ENCODE measurements around the gene ARID1B. TPM values are rescaled to one million over a fixed set of nuclear protein-coding genes. Genes with fewer than 3 reads are reported as not detected.

Gene ARID1B
- total and polyA plus RNA-seq, 2 of the 13 experiments (the other 11 are each of a cell fraction or from before 2014, with no cell fraction given), result 20.1 to 32.6 TPM

DNA sequence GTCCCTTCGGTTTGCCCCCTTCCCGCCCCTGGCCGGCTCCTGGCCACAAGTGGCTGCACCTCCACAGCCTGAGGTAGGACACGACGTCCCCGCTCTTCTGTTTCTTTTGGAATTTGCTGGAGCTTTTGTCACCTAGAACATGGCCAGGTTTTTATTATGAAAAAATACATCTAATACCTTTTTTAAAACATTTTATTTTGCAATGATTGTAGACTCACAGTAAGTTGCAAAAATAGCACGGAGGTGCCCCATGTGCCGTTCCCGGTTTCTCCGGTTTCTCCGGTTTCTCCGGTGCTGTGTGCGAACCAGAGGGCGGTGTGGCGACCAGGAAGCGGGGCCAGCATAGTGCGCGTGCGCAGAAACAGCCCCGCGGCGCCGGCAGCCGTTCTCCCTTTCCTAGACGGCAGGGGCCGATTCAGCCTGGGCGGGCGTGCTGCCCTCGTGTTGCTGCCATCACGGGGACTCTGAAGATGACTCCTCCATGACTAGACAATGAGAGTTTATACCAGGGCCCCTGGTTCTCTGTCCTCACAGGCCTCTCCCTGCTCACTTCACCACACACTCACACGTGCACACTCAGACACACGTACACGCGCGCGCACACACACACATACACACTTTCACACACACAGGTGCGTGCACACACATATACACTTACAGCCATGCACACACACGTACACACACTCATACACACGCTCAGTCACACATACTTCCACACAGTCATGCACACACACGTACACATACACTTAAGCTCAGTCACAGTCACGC is 444.1 kb downstream of the ARID1B start (continued):
- TF ChIP-seq, protein P1, sequence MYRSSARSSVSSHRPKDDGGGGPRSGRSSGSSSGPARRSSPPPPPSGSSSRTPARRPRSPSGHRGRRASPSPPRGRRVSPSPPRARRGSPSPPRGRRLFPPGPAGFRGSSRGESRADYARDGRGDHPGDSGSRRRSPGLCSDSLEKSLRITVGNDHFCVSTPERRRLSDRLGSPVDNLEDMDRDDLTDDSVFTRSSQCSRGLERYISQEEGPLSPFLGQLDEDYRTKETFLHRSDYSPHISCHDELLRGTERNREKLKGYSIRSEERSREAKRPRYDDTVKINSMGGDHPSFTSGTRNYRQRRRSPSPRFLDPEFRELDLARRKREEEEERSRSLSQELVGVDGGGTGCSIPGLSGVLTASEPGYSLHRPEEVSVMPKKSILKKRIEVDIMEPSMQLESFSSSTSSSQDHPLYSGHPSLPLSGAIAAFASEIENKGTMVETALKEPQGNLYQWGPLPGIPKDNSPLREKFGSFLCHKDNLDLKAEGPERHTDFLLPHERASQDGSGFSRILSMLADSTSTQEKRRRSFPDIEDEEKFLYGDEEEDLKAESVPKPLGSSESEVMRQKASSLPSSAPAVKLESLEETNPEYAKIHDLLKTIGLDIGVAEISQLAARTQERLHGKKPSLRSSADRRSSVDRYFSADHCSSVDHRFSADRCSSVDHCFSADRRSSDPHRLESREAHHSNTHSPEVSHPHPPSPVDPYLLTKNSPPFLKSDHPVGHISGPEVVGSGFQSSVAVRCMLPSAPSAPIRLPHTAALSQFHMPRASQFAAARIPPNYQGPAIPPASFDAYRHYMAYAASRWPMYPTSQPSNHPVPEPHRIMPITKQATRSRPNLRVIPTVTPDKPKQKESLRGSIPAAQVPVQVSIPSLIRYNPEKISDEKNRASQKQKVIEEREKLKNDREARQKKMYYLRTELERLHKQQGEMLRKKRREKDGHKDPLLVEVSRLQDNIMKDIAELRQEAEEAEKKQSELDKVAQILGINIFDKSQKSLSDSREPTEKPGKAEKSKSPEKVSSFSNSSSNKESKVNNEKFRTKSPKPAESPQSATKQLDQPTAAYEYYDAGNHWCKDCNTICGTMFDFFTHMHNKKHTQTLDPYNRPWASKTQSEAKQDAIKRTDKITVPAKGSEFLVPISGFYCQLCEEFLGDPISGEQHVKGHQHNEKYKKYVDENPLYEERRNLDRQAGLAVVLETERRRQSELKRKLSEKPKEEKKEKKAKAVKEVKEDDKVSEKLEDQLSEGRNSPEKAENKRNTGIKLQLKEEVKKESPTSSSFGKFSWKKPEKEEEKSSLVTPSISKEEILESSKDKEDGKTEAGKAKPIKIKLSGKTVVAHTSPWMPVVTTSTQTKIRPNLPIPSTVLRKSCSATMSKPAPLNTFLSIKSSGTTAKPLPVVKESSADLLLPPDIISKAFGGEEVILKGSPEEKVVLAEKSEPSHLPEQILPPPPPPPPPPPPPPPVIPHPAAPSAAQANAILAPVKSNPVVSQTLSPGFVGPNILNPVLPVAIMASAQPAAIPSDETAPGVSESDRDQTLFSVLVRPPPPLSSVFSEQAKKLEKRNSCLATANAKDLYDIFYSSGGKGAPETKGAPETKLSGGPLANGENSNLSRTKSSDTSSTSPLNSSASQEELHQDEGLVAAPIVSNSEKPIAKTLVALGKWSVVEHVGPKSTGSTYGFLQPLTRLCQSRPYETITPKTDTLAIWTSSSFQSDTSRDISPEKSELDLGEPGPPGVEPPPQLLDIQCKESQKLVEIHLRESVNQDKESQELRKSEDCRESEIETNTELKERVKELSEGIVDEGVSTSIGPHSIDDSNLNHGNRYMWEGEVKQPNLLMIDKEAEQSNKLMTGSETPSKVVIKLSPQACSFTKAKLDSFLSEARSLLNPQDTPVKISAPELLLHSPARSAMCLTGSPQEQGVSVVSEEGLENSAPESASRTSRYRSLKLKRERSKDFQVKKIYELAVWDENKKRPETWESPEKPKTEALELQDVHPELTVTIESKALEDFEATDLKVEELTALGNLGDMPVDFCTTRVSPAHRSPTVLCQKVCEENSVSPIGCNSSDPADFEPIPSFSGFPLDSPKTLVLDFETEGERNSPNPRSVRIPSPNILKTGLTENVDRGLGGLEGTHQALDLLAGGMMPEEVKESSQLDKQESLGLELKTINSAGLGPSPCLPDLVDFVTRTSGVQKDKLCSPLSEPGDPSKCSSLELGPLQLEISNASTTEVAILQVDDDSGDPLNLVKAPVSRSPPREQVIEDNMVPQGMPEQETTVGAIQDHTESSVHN (CRISPR knock-in tag; IDR thresholded peaks at IDR 0.05), result 0 out of 2 replicates have a peak, but pooled peaks have one; percentile 28
- TF ChIP-seq SNAI1 (CRISPR knock-in tag; IDR thresholded peaks at IDR 0.05; ENCODE audit: borderline replicate concordance) (no peak), HDAC2 (CRISPR knock-in tag; IDR thresholded peaks at IDR 0.05) (peak; percentile 42; the same call in 1 of the 2 replicates), BRD4 (CRISPR knock-in tag; IDR thresholded peaks at IDR 0.05) (no peak), ZNF816 (CRISPR knock-in tag; IDR thresholded peaks at IDR 0.05; ENCODE audit: borderline replicate concordance) (no peak), ZNF3 (CRISPR knock-in tag; IDR thresholded peaks at IDR 0.05) (no peak), FOXM1 (CRISPR knock-in tag; IDR thresholded peaks at IDR 0.05) (no peak), NR2F1 (CRISPR knock-in tag; IDR thresholded peaks at IDR 0.05) (no peak), MAF1 (CRISPR knock-in tag; IDR thresholded peaks at IDR 0.05; ENCODE audit: borderline replicate concordance) (no peak), ZNF766 (CRISPR knock-in tag; IDR thresholded peaks at IDR 0.05; ENCODE audit: borderline replicate concordance) (no peak), ZNF446 (CRISPR knock-in tag; IDR thresholded peaks at IDR 0.05) (peak; percentile 88), EED (CRISPR knock-in tag; IDR thresholded peaks at IDR 0.05) (no peak)
- TF ChIP-seq, protein P2, sequence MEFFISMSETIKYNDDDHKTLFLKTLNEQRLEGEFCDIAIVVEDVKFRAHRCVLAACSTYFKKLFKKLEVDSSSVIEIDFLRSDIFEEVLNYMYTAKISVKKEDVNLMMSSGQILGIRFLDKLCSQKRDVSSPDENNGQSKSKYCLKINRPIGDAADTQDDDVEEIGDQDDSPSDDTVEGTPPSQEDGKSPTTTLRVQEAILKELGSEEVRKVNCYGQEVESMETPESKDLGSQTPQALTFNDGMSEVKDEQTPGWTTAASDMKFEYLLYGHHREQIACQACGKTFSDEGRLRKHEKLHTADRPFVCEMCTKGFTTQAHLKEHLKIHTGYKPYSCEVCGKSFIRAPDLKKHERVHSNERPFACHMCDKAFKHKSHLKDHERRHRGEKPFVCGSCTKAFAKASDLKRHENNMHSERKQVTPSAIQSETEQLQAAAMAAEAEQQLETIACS (CRISPR knock-in tag; IDR thresholded peaks at IDR 0.05), result no peak
- TF ChIP-seq, protein P3, sequence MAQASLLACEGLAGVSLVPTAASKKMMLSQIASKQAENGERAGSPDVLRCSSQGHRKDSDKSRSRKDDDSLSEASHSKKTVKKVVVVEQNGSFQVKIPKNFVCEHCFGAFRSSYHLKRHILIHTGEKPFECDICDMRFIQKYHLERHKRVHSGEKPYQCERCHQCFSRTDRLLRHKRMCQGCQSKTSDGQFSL (CRISPR knock-in tag; IDR thresholded peaks at IDR 0.05), result no peak
- TF ChIP-seq, protein P4, sequence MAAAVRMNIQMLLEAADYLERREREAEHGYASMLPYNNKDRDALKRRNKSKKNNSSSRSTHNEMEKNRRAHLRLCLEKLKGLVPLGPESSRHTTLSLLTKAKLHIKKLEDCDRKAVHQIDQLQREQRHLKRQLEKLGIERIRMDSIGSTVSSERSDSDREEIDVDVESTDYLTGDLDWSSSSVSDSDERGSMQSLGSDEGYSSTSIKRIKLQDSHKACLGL (CRISPR knock-in tag; IDR thresholded peaks at IDR 0.05), result 0 out of 2 replicates have a peak, but pooled peaks have one; percentile 14
- TF ChIP-seq, protein P5, sequence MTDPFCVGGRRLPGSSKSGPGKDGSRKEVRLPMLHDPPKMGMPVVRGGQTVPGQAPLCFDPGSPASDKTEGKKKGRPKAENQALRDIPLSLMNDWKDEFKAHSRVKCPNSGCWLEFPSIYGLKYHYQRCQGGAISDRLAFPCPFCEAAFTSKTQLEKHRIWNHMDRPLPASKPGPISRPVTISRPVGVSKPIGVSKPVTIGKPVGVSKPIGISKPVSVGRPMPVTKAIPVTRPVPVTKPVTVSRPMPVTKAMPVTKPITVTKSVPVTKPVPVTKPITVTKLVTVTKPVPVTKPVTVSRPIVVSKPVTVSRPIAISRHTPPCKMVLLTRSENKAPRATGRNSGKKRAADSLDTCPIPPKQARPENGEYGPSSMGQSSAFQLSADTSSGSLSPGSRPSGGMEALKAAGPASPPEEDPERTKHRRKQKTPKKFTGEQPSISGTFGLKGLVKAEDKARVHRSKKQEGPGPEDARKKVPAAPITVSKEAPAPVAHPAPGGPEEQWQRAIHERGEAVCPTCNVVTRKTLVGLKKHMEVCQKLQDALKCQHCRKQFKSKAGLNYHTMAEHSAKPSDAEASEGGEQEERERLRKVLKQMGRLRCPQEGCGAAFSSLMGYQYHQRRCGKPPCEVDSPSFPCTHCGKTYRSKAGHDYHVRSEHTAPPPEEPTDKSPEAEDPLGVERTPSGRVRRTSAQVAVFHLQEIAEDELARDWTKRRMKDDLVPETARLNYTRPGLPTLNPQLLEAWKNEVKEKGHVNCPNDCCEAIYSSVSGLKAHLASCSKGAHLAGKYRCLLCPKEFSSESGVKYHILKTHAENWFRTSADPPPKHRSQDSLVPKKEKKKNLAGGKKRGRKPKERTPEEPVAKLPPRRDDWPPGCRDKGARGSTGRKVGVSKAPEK (CRISPR knock-in tag; IDR thresholded peaks at IDR 0.05; ENCODE audit: borderline replicate concordance), result no peak
